ENCODE data around the gene TNFRSF13B.

The TNFRSF13B gene

DNA sequence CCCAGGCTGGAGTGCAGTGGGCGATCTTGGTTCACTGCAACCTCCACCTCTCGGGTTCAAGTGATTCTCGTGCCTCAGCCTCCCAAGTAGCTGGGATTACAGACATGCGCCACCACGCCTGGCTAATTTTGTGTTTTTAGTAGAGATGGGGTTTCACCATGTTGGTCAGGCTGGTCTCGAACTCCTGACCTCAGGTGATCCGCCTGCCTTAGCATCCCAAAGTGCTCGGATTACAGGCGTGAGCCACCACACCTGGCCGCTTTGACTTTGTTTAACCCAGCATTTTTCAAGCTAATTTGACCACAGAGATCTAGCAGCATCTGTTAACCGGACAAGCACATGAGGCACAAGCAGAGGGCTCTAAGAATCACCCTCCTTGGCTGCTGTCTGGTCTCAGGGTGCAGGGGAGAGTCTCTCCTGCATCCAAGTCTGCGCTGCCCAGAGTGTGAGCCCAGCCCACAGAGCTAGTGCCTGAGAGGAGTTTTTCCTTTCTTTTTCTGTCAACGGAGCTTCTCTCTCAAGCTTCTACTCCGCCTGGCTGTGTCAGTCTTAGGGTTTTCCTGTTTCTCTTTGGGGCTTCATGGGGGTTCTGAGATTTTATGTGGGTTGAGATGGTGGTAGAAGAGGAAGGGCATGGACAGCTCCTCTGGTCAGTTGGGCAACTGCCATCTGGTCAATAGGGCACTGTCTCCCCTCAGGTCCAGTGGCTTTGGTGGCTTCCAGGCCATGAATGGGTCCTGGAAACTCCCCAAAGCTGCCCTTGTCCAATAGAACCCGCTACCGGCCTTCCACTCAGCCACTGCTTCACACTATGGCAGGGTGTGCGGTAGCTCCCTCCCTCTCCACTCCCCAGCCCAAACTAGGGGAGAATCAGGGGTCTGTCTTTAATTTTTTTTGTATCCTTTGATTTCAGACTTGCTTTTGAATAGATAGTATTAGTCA is 59.6 kb downstream of the TNFRSF13B start:
- no peak for DNase-seq (ENCODE audit: low read depth)
- no peak overlapping the region for H3K4me3 ChIP-seq (ENCODE audit: low read depth, low read length)
- TF ChIP-seq, protein P1, sequence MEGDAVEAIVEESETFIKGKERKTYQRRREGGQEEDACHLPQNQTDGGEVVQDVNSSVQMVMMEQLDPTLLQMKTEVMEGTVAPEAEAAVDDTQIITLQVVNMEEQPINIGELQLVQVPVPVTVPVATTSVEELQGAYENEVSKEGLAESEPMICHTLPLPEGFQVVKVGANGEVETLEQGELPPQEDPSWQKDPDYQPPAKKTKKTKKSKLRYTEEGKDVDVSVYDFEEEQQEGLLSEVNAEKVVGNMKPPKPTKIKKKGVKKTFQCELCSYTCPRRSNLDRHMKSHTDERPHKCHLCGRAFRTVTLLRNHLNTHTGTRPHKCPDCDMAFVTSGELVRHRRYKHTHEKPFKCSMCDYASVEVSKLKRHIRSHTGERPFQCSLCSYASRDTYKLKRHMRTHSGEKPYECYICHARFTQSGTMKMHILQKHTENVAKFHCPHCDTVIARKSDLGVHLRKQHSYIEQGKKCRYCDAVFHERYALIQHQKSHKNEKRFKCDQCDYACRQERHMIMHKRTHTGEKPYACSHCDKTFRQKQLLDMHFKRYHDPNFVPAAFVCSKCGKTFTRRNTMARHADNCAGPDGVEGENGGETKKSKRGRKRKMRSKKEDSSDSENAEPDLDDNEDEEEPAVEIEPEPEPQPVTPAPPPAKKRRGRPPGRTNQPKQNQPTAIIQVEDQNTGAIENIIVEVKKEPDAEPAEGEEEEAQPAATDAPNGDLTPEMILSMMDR (IDR thresholded peaks at IDR 0.05; ENCODE audit: low read depth, low read length, missing control alignments): no peak

DNA sequence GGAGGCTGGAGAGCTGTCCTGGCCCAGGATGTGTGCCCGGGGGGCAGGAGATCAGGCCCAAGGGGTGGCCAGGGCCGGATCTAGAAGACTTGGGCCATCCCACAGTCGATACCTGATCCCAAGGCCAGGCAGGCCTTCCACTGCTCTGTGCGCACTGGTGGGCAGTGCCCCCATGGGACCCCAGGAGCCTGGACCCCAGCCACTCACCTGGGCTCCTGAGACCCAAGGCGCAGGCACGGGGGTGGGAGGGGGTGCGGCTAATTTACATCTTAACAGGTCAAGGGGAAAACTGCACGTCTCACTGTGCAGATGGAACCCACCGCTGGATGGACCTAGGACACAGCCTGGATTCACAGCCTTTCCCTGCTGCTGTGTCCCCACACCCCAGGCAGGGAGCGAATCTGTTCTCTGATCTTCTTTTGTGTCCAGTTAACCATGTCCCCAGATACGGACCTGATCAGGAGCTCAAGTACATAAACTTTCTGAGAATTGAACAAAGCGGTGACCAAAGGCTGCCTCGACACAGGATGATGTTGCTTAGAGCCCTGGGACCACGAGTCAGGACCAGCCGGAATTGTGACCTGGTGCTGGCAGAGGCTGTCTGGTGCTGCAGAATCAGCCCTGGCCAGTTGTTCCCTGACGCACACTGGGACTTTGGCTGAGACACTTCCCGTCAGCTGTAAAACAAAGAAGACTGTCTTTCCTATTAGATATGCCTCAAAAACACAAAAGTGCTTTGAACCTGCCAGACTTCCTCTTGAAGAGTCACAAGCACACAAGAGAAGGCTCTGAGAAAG is 60.6 kb downstream of the TNFRSF13B start:
- no peak for DNase-seq (ENCODE audit: low read depth)
- no peak overlapping the region for H3K4me3 ChIP-seq (ENCODE audit: low read depth, low read length)
- TF ChIP-seq, protein P1 (IDR thresholded peaks at IDR 0.05; ENCODE audit: low read depth, low read length, missing control alignments): no peak

DNA sequence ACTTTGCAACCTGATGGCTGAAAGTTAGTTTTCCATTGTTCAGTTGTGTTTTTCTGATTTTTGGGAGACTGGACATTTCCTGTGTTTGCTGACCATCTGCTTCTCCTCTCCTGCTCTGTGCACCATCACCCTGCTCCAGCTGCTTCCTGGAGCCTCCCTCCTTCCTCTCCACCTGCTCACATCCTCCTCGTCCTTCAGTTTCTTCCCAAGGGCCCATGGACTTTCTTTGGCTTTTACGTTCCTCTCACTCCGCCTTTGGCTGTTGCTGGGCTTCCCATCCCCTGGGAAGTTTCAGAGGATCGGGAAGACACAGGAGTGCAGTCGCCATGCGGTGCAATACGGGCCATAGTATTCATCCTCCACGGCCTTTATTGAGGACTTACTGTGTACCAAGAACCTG is 61.6 kb downstream of the TNFRSF13B start:
- H3K4me3 ChIP-seq (ENCODE audit: low read depth, low read length): no peak overlapping the region
- TF ChIP-seq, protein P1 (IDR thresholded peaks at IDR 0.05; ENCODE audit: low read depth, low read length, missing control alignments): no peak
- DNase-seq (ENCODE audit: low read depth): no peak

DNA sequence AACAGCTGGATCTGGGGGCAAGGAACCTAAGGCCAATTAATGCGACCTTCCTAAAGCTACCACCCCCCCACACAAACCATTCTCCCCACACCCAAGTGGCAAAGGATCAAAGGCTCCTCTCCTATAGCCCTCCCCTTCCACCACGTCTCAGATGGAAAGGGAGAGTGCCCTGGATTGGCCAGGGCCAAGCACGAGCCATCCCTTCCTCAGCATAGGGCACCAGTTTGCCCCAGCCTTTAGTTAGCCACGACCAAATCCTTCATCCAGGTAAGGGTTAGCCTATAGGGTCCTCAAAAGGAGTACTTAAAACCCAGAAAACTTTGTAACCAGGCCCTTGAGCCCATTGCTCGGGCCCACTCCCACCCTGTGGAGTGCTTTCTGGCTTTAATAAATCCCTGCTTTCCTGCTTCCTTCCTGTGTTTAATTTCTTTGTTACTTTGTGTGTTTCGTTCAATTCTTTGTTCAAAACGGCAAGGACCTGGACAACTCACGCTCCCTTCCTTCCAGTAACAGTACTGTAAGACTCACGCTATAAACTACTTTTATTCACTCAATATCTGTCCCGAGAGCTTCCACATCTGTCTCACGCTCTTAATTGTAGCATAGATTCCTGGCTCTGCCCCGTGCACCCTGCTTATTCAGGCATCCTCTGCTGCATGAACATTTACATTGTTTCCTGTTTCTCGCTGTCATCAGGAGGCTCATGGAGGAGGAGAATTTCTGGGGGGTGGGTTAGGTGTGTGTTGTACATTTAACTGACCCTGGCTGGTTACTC is 62.3 kb downstream of the TNFRSF13B start:
- TF ChIP-seq, protein P1 (IDR thresholded peaks at IDR 0.05; ENCODE audit: low read depth, low read length, missing control alignments): no peak
- no peak overlapping the region for H3K4me3 ChIP-seq (ENCODE audit: low read depth, low read length)
- no peak for DNase-seq (ENCODE audit: low read depth)

DNA sequence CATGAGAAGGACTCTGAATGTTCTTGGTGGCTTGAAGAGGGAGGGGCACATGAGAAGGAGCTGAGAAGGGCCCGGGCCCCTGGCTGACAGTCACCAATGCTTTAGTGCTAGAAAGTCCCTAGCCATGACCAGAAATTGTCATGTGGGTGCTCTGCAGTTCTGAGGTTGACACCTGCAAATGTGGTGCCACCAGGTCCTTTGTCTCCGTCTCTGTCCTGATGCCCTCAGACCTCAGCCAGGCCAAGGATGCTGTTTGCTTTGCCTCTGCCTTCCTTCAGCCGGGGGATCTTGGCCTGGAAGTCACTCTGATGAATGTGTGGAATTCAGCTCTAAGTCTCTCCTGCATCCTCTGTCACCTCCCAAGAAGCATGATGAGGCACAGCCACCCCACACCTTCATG is 63.6 kb downstream of the TNFRSF13B start:
- DNase-seq (ENCODE audit: low read depth): no peak
- TF ChIP-seq, protein P1 (IDR thresholded peaks at IDR 0.05; ENCODE audit: low read depth, low read length, missing control alignments): no peak
- H3K4me3 ChIP-seq (ENCODE audit: low read depth, low read length): no peak overlapping the region

DNA sequence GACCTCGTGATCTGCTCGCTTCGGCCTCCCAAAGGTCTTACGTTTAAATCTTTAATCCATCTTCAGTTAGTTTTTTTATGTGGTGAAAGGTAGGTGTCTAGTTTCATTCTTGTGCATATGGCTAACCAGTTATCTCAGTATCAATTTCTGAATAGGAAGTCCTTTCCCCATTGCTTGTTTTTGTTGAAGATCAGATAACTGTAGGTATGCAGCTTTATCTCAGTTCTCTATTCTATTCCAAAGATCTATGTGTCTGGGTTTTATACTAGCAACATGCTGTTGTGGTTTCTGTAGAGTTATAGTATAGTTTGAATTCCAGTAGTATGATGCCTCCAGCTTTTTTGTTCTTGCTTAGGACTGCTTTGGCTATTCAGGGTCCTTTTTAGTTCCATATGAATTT is 65.2 kb downstream of the TNFRSF13B start:
- no peak for DNase-seq (ENCODE audit: low read depth)
- H3K4me3 ChIP-seq (ENCODE audit: low read depth, low read length): no peak overlapping the region

More for the DNA sequence above, 65.2 kb downstream of the TNFRSF13B start:
- TF ChIP-seq, protein P1 (IDR thresholded peaks at IDR 0.05; ENCODE audit: low read depth, low read length, missing control alignments): no peak
